Natural killer cell (primary cell): ENCODE data around the gene PRKAG2. TPM values are rescaled to one million over a fixed set of nuclear protein-coding genes. Genes with fewer than 3 reads are reported as not detected.

Experiments
- ATAC-seq, 3 donors: fragments of 150-1000 bp in 2 of 3; fragments of 200-7000 bp in 1 of 3; cut with Tn5 transposase; 1 replicate in 1 of 3; 2 replicates in 2 of 3; pipeline ENCODE4 v1.10.0; 2021; ENCODE audit warnings: mild to moderate bottlenecking in 2 of 3, moderate library complexity in 2 of 3
- DNase-seq, 2 donors: peaks; one replicate each; pipeline versions ENCODE4 v3.0.0 to v3.0.0-alpha.2; 2013 to 2021; ENCODE audit warnings: mixed read lengths in 1 of 2
- H3K27ac ChIP-seq: one replicate; pipeline ENCODE4 v1.5.1; 2013; ENCODE audit warnings: mild to moderate bottlenecking, low read length
- H3K27me3 ChIP-seq: one replicate; pipeline ENCODE4 v1.6.1; 2013; ENCODE audit warnings: low read length; ENCODE audit not compliant: control insufficient read depth, insufficient read depth
- H3K36me3 ChIP-seq: one replicate; pipeline ENCODE4 v1.6.1; 2013; ENCODE audit warnings: low read length; ENCODE audit not compliant: control insufficient read depth, insufficient read depth
- H3K4me1 ChIP-seq: one replicate; pipeline ENCODE4 v1.6.1; 2013; ENCODE audit warnings: low read length; ENCODE audit not compliant: control insufficient read depth, insufficient read depth
- H3K4me3 ChIP-seq: one replicate; pipeline ENCODE4 v1.5.1; 2013; ENCODE audit warnings: low read length
- H3K9me3 ChIP-seq: one replicate; pipeline ENCODE4 v1.6.1; 2013; ENCODE audit warnings: low read length; ENCODE audit not compliant: control insufficient read depth, insufficient read depth
- H3K27ac Mint-ChIP-seq, 2 donors: one replicate each; pipeline ENCODE4 v1.8.0; 2022; ENCODE audit warnings: mild to moderate bottlenecking in 2 of 2, mixed read lengths in 2 of 2, moderate library complexity in 1 of 2
- H3K27me3 Mint-ChIP-seq, 2 donors: one replicate each; pipeline ENCODE4 v1.8.0; 2022; ENCODE audit warnings: low read depth in 2 of 2, mixed read lengths in 2 of 2
- H3K36me3 Mint-ChIP-seq: one replicate; pipeline ENCODE4 v1.8.0; 2022; ENCODE audit warnings: mixed read lengths
- H3K4me1 Mint-ChIP-seq, 2 donors: one replicate each; pipeline ENCODE4 v1.8.0; 2022; ENCODE audit warnings: mixed read lengths in 2 of 2
- H3K4me3 Mint-ChIP-seq: one replicate; pipeline ENCODE4 v1.8.0; 2022; ENCODE audit warnings: mild to moderate bottlenecking, moderate library complexity, mixed read lengths
- H3K9me3 Mint-ChIP-seq, 2 donors: one replicate each; pipeline ENCODE4 v1.8.0; 2022; ENCODE audit warnings: mixed read lengths in 2 of 2
- WGBS: methylation state at CpG from one replicate; pipeline ENCODE4 v1.1.7; 2013; ENCODE audit warnings: missing lambda C conversion rate; ENCODE audit not compliant: insufficient coverage; 5-methylcytosine and 5-hydroxymethylcytosine counted together
- intact Hi-C: fragments of 100-400 bp; cut with micrococcal nuclease; formaldehyde crosslinking; loops from one replicate; pipeline ENCODE4 v1.14.2; 2022
- total RNA-seq, 4 donors: library from RNA; stranded (reverse); fragments of 120-200 nt in 1 of 4; gene quantifications; one replicate each; pipeline versions ENCODE4 v1.2.3 to v1.2.4, GENCODE V29; 2013 to 2022
- TF ChIP-seq, protein P1 (sequence below): fragments of 200-600 bp; IDR thresholded peaks from one replicate; pipeline ENCODE4 v1.8.0; 2022; ENCODE audit warnings: antibody characterized with exemption

Gene PRKAG2
- total RNA-seq, 3 donors from 2014 or later (not counting 1 experiment from before 2014, with no cell fraction given), result 42.6 to 66.5 (median 64.4) TPM

DNA sequence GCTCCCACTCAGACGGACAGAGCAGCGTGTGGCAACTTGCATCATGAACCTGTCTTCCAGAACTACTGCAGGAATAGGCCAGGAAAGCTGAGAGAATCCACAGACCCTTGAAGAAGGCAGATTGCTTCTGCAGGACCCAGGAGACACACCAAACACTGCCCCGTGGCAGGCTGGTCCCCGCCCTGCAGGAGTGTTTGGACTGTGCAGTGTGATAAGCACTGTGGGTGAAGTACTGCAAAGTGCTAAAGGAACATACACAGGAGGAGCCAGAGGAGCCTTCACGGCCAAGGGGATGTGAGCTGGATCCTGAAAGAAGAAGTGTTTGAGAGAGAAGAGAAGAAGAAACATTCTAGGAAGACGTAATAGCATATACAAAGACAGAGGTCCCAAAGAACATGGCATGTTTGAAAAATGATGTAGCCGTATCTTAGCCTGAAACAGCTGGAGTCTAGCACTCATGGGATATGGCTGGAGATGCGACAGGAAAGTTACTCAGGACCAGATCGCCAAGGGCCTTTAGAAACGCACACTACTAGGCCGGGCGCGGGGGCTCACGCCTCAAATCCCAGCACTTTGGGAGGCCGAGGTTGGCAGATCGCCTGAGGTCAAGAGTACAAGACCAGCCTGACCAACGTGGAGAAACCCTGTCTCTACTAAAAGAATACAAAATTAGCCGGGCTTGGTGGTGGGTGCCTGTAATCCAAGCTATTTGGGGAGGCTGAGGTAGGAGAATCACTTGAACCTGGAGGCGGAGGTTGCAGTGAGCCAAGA, 260.3 kb downstream of the PRKAG2 start:
- Mint-ChIP-seq H3K4me3 (no peak overlapping the region), H3K27me3 (no peaks in the 10 kb centered on the region), H3K4me1 (peaks cover 16 to 21% of the 10 kb centered on the region in 2 donors), H3K9me3 (no peaks in the 10 kb centered on the region), H3K27ac (peak overlapping the region in 1 of 2 donors; percentile 33), H3K36me3 (no peaks in the 10 kb centered on the region)
- H3K4me1 ChIP-seq, result no peaks in the 10 kb centered on the region
- H3K27ac ChIP-seq, result no peak overlapping the region
- no peak for DNase-seq
- WGBS, result 91% methylated on average over 19 of the region's 19 CpGs
- TF ChIP-seq, protein P1, sequence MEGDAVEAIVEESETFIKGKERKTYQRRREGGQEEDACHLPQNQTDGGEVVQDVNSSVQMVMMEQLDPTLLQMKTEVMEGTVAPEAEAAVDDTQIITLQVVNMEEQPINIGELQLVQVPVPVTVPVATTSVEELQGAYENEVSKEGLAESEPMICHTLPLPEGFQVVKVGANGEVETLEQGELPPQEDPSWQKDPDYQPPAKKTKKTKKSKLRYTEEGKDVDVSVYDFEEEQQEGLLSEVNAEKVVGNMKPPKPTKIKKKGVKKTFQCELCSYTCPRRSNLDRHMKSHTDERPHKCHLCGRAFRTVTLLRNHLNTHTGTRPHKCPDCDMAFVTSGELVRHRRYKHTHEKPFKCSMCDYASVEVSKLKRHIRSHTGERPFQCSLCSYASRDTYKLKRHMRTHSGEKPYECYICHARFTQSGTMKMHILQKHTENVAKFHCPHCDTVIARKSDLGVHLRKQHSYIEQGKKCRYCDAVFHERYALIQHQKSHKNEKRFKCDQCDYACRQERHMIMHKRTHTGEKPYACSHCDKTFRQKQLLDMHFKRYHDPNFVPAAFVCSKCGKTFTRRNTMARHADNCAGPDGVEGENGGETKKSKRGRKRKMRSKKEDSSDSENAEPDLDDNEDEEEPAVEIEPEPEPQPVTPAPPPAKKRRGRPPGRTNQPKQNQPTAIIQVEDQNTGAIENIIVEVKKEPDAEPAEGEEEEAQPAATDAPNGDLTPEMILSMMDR, result no peak
- intact Hi-C loops, result no loop called here
- peaks cover 3% of the 10 kb centered on the region for H3K36me3 ChIP-seq
- H3K27me3 ChIP-seq, result no peaks in the 10 kb centered on the region
- no peaks in the 10 kb centered on the region for H3K9me3 ChIP-seq
- no peak for ATAC-seq
- H3K4me3 ChIP-seq, result no peak overlapping the region

DNA sequence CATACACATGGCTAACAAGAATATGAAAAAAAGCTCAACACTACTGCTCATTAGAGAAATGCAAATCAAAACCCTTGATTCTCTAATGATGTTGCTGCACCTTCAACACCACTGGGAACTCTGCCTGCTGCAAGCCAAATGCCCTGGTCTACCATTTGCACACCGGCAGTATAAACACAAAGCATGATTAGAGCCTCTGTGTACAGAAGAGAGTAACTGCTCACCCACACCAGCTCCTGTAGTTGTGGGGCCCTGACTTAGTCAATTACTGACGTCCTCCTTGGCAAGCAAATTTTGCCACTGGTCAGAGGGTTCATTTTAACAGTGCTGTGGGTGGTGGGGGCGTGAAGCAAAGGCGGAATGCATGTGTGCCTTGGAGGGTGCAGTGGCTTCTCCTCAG, 261.1 kb downstream of the PRKAG2 start:
- H3K36me3 ChIP-seq, result peaks cover 2% of the 10 kb centered on the region
- 92% methylated on average over 4 of the region's 4 CpGs for WGBS
- Mint-ChIP-seq H3K4me1 (peaks cover 16 to 21% of the 10 kb centered on the region in 2 donors), H3K9me3 (no peaks in the 10 kb centered on the region), H3K27me3 (no peaks in the 10 kb centered on the region), H3K27ac (peak overlapping the region in 1 of 2 donors; percentile 33), H3K4me3 (no peak overlapping the region), H3K36me3 (no peaks in the 10 kb centered on the region)
- TF ChIP-seq, protein P1, result no peak
- DNase-seq, result no peak
- intact Hi-C loops, result no loop called here
- no peaks in the 10 kb centered on the region for H3K9me3 ChIP-seq
- no peaks in the 10 kb centered on the region for H3K27me3 ChIP-seq
- H3K4me3 ChIP-seq, result no peak overlapping the region
- peak in 1 of 3 donors; percentile 10 for ATAC-seq
- H3K4me1 ChIP-seq, result no peaks in the 10 kb centered on the region
- no peak overlapping the region for H3K27ac ChIP-seq

DNA sequence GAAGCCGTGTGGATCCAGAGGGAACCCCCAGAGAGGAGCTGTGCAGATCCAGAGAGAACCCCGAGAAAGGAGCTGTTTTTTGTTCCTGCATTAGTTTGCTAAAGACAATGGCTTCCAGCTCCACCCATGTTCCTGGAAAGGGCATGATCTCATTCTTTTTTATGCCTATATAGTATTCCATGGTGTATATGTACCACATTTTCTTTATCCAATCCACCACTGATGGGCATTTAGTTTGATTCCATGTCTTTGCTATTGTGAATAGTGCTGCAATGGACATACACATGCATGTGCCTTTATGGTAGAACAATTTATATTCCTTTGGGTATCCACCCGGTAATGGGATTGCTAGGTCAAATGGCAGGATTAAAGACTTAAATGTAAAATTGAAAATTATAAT, 261.9 kb downstream of the PRKAG2 start:
- Histone ChIP-seq H3K4me1 (no peaks in the 10 kb centered on the region), H3K9me3 (no peaks in the 10 kb centered on the region), H3K27me3 (no peaks in the 10 kb centered on the region), H3K4me3 (no peak overlapping the region), H3K27ac (no peak overlapping the region), H3K36me3 (peaks cover 2% of the 10 kb centered on the region)
- H3K36me3 Mint-ChIP-seq, result no peaks in the 10 kb centered on the region
- no peak overlapping the region for H3K4me3 Mint-ChIP-seq
- H3K27ac Mint-ChIP-seq, result no peak overlapping the region
- no peaks in the 10 kb centered on the region for H3K27me3 Mint-ChIP-seq
- no peak for DNase-seq
- H3K9me3 Mint-ChIP-seq, result no peaks in the 10 kb centered on the region
- WGBS, result 100% methylated on average over 3 of the region's 3 CpGs
- intact Hi-C loops, result no loop called here
- H3K4me1 Mint-ChIP-seq, result peaks cover 16 to 21% of the 10 kb centered on the region in 2 donors
- no peak for ATAC-seq
- TF ChIP-seq, protein P1, result no peak
